GM23248 (cell line): Measurements from ENCODE around the gene MX1.

Source experiments
- EZH2 ChIP-seq: fragments of 200-600 bp; sonication (generic); IDR thresholded peaks from 2 replicates; pipeline ENCODE4 v1.6.1; 2018; ENCODE audit warnings: antibody characterized with exemption, mild to moderate bottlenecking; ENCODE audit not compliant: insufficient read depth, poor library complexity, severe bottlenecking
- EZH2phosphoT487 ChIP-seq: fragments of 200-600 bp; sonication (generic); IDR thresholded peaks from 2 replicates; pipeline ENCODE4 v1.6.1; 2018; ENCODE audit warnings: antibody characterized with exemption, moderate library complexity, mild to moderate bottlenecking, low read depth; ENCODE audit not compliant: insufficient read depth

- TF ChIP-seq EZH2 (no peak), EZH2phosphoT487 (no peak)
These were observed 57.9 kb downstream of the MX1 start for GRCh38 chr21:41483973-41484372.
